Measurements from ENCODE around the gene HMGXB4. TPM values are rescaled to one million over a fixed set of nuclear protein-coding genes. Genes with fewer than 3 reads are reported as not detected.
"Not testable (repeated sequence)": the region's sequence is repeated elsewhere in the genome, so short reads cannot be mapped to it uniquely, and the experiment has no call there.

HMGXB4 gene
- total and polyA plus RNA-seq, 2 of the 8 experiments (the other 6 are each of a cell fraction or from before 2014, with no cell fraction given): 20.9 to 41.3 TPM

DNA sequence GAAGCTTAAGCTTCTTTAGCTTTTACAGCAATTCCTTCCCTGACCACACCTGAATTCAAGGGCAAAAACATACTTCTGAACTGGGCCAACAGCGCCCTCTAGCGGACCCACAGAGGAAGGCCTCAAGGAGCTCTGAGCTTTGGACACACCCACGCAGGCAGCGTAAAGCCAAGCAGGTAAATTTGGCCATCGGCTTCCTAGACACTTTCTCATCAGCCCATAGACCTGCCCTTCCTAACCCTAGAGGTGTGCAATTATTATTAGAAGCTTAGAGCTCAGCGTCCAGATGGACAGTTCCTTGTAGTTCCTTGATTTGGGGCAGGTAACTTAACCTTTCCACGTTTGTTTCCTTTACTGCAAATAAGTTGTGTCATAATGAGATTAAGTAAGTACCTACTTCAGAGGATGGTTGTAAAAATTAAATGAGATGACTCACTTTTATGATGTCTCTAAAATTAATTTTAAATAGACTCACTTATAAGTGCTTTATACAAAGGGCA, 25.7 kb upstream of the HMGXB4 start (continued):
- no peak for TF ChIP-seq GTF2F1 (IDR thresholded peaks at IDR 0.05; ENCODE audit: borderline replicate concordance, low read depth, low read length)
- peak in 1 of 2 experiments; percentile 30; a peak in 1 of 4 replicates for TF ChIP-seq HDAC2 (IDR thresholded peaks at IDR 0.05; ENCODE audit: borderline replicate concordance in 1 of 2, low read depth in 2 of 2, low read length in 2 of 2)
- TF ChIP-seq SP1 (IDR thresholded peaks at IDR 0.05; ENCODE audit: low read depth, low read length): no peak
- TF ChIP-seq KDM5A (IDR thresholded peaks at IDR 0.05; ENCODE audit: low read length): no peak

DNA sequence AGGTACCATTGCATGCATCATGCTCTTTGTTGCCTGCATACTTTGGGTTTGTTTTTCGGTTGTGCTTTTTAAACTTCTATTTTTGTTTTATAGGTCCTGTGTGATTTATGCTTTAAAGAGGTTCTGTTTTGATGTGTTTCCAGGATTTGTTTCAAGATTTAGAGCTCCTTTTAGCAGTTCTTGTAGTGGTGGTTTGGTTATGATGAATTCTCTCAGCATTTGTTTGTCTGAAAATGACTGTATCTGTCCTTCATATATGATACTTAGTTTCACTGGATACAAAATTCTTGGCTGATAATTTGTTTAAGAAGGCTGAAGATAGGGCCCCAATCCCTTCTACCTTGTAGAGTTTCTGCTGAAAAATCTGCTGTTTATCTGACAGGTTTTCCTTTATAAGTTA, 18.5 kb upstream of the HMGXB4 start:
- H4K91ac ChIP-seq (replicated peaks; ENCODE audit: insufficient read length, low read length); H3K27ac ChIP-seq (ENCODE audit: low read depth, low read length); H2BK120ac ChIP-seq (replicated peaks; ENCODE audit: low read depth, low read length); H3K27me3 ChIP-seq (replicated peaks in 1 of 4; ENCODE audit: control insufficient read depth in 3 of 4, extremely low read depth in 1 of 4, insufficient read depth in 3 of 4, low read length in 3 of 4); H3K4ac ChIP-seq (replicated peaks; ENCODE audit: insufficient read length, low read depth, low read length); H3K4me1 ChIP-seq (replicated peaks in 1 of 4; ENCODE audit: control insufficient read depth in 3 of 4, insufficient read depth in 4 of 4, low read length in 3 of 4); H4K20me1 ChIP-seq (replicated peaks in 1 of 2; ENCODE audit: control insufficient read depth in 1 of 2, insufficient read depth in 2 of 2, low read length in 2 of 2); H3K9ac ChIP-seq (replicated peaks in 1 of 4; ENCODE audit: extremely low read depth in 1 of 4, low read depth in 3 of 4, low read length in 3 of 4); H3K23me2 ChIP-seq (ENCODE audit: low read depth, low read length); H2BK20ac ChIP-seq (ENCODE audit: low read length); H2BK15ac ChIP-seq (ENCODE audit: low read length); H2AFZ ChIP-seq (ENCODE audit: low read length); H3K14ac ChIP-seq (ENCODE audit: insufficient read length); H3K36me3 ChIP-seq (ENCODE audit: control insufficient read depth in 2 of 4, insufficient read depth in 4 of 4, low read length in 3 of 4); H3K79me1 ChIP-seq (ENCODE audit: low read depth, low read length); H4K5ac ChIP-seq (ENCODE audit: insufficient read length, low read depth, low read length); H3K4me3 ChIP-seq (ENCODE audit: extremely low read depth in 1 of 4, insufficient read depth in 2 of 4, low read depth in 3 of 4, low read length in 4 of 4); H3K23ac ChIP-seq (ENCODE audit: insufficient read length); H3K4me2 ChIP-seq (ENCODE audit: insufficient read depth in 1 of 2, low read depth in 2 of 2, low read length in 2 of 2); POLR2A ChIA-PET (ENCODE audit: partially characterized antibody); H3K9me3 ChIP-seq (ENCODE audit: insufficient read depth in 2 of 2, low read depth in 1 of 2, low read length in 1 of 2); H3K18ac ChIP-seq (ENCODE audit: extremely low read depth, low read length); H2AK5ac ChIP-seq (ENCODE audit: low read depth, low read length); H3K56ac ChIP-seq (replicated peaks; ENCODE audit: insufficient read length, low read depth, low read length); H4K8ac ChIP-seq (ENCODE audit: extremely low read depth, insufficient read depth, low read length); H3K79me2 ChIP-seq (ENCODE audit: control insufficient read depth in 1 of 2, insufficient read depth in 2 of 2, low read length in 2 of 2); H2BK5ac ChIP-seq (ENCODE audit: low read depth, low read length); H2BK12ac ChIP-seq (ENCODE audit: low read depth, low read length); FAIRE-seq; DNase-seq (ENCODE audit: low read depth in 1 of 2, low spot score in 2 of 2): not testable (repeated sequence)
- WGBS, 2 experiments (ENCODE audit: extremely low coverage in 1 of 2, insufficient coverage in 1 of 2, insufficient read length in 1 of 2, insufficient replicate concordance in 2 of 2, low coverage in 1 of 2, low lambda C conversion rate in 2 of 2, missing lambda C conversion rate in 1 of 2): 100% methylated on average over 1 of the region's 1 CpG; no CpG with 5 or more reads in 1 of the 2 experiments
- CTCF ChIA-PET (ENCODE audit: partially characterized antibody): interaction anchor here (0.6 kb wide), 1 partner anchor 27 kb away, joined by 3 read pairs; no protein-coding TSS in a partner anchor

All from H1 (cell line).